HepG2 (cell line): ENCODE results near the gene VPS9D1. TPM values are rescaled to one million over a fixed set of nuclear protein-coding genes. Genes with fewer than 3 reads are reported as not detected.
A peak's percentile ranks its signal among the peaks of the same experiment; 100 is the strongest.

Source experiments
- AKAP8 ChIP-seq: sonication (generic); formaldehyde crosslinking; IDR thresholded peaks from 2 replicates; pipeline ENCODE4 v1.5.1; 2020; ENCODE audit warnings: mild to moderate bottlenecking, missing genetic modification reagents
- CC2D1A ChIP-seq: sonication (generic); formaldehyde crosslinking; IDR thresholded peaks from 2 replicates; pipeline ENCODE4 v1.8.1; 2023; ENCODE audit warnings: mild to moderate bottlenecking, missing genetic modification reagents
- GATAD2A ChIP-seq: IDR thresholded peaks from 2 replicates; pipeline ENCODE4 v1.6.1; 2016
- HMG20A ChIP-seq: IDR thresholded peaks from 2 replicates; pipeline ENCODE4 v1.6.1; 2016; ENCODE audit warnings: borderline replicate concordance
- MEIS1 ChIP-seq: sonication (generic); formaldehyde crosslinking; IDR thresholded peaks from 2 replicates; pipeline ENCODE4 v1.9.0; 2021; ENCODE audit warnings: mild to moderate bottlenecking, missing genetic modification reagents, moderate library complexity, borderline replicate concordance
- NCOR1 ChIP-seq: fragments of 200-600 bp; sonication (generic); IDR thresholded peaks from 2 replicates; pipeline ENCODE4 v1.7.0; 2017; ENCODE audit warnings: antibody characterized with exemption, low read length, borderline replicate concordance
- RBM39 ChIP-seq: fragments of 200-400 bp; formaldehyde crosslinking; IDR thresholded peaks from one replicate; pipeline ENCODE4 v1.6.1; 2018; ENCODE audit warnings: antibody characterized with exemption, mild to moderate bottlenecking, low read depth, low read length; ENCODE audit not compliant: poor library complexity, severe bottlenecking
- RXRA ChIP-seq: sonication (generic); formaldehyde crosslinking; IDR thresholded peaks from 2 replicates; pipeline ENCODE4 v1.5.1; 2020; ENCODE audit warnings: missing genetic modification reagents
- SOX5 ChIP-seq: IDR thresholded peaks from 2 replicates; pipeline ENCODE4 v1.6.1; 2016; ENCODE audit warnings: borderline replicate concordance
- SRSF4 ChIP-seq: fragments of 200-400 bp; formaldehyde crosslinking; IDR thresholded peaks from one replicate; pipeline ENCODE4 v1.6.1; 2018; ENCODE audit warnings: mild to moderate bottlenecking, low read depth, low read length, moderate library complexity; ENCODE audit not compliant: poor library complexity, severe bottlenecking
- TFDP2 ChIP-seq: sonication (generic); formaldehyde crosslinking; IDR thresholded peaks from 2 replicates; pipeline ENCODE4 v1.4.0; 2020; ENCODE audit warnings: missing genetic modification reagents
- TSC22D2 ChIP-seq: sonication (generic); formaldehyde crosslinking; IDR thresholded peaks from 2 replicates; pipeline ENCODE4 v1.5.1; 2020; ENCODE audit warnings: missing genetic modification reagents, mild to moderate bottlenecking, borderline replicate concordance
- ZKSCAN5 ChIP-seq: sonication (generic); formaldehyde crosslinking; IDR thresholded peaks from 2 replicates; pipeline ENCODE4 v1.5.1; 2020; ENCODE audit warnings: mild to moderate bottlenecking, missing genetic modification reagents
- ZNF335 ChIP-seq: sonication (generic); formaldehyde crosslinking; IDR thresholded peaks from 2 replicates; pipeline ENCODE4 v1.4.0; 2020; ENCODE audit warnings: missing genetic modification reagents
- ZNF343 ChIP-seq: sonication (generic); formaldehyde crosslinking; IDR thresholded peaks from 2 replicates; pipeline ENCODE4 v1.4.0; 2020; ENCODE audit warnings: mild to moderate bottlenecking, missing genetic modification reagents
- ZNF691 ChIP-seq: sonication (generic); formaldehyde crosslinking; IDR thresholded peaks from 2 replicates; pipeline ENCODE4 v1.4.0; 2020; ENCODE audit warnings: missing genetic modification reagents, low read depth, mild to moderate bottlenecking, borderline replicate concordance
- ZNF766 ChIP-seq: sonication (generic); formaldehyde crosslinking; IDR thresholded peaks from 2 replicates; pipeline ENCODE4 v1.5.0; 2020; ENCODE audit warnings: missing genetic modification reagents, borderline replicate concordance
- ZNF816 ChIP-seq: sonication (generic); formaldehyde crosslinking; IDR thresholded peaks from 2 replicates; pipeline ENCODE4 v1.8.0; 2022; ENCODE audit warnings: missing genetic modification reagents, mild to moderate bottlenecking, borderline replicate concordance
- polyA plus RNA-seq, 8 experiments: library from polyadenylated mRNA; depleted of rRNA in 3 of 8; stranded (reverse) in 7 of 8; unstranded in 1 of 8; fragments of >200 nt; fragmentation: Illumina TruSeq in 4 of 8; extraction: Trizol in 4 of 8; gene quantifications; 2 replicates each; pipeline versions ENCODE4 v1.2.1 to v1.2.3, GENCODE V29; 2011 to 2016; ENCODE audit warnings: low read depth in 4 of 8, missing spikeins in 1 of 8, mixed read lengths in 1 of 8; ENCODE audit not compliant: insufficient read depth in 1 of 8
- total RNA-seq, 5 experiments: library from RNA; depleted of rRNA; stranded (reverse); fragments of >200 nt; fragmentation: Illumina TruSeq; extraction: Trizol; gene quantifications; 2 replicates each; pipeline ENCODE4 v1.2.3, GENCODE V29; 2016; ENCODE audit warnings: low read depth in 1 of 5
- TF ChIP-seq, protein P1 (sequence below): sonication (generic); formaldehyde crosslinking; IDR thresholded peaks from 2 replicates; pipeline ENCODE4 v1.5.0; 2020; ENCODE audit warnings: mild to moderate bottlenecking, missing genetic modification reagents, moderate library complexity
- TF ChIP-seq, protein P2 (sequence below): IDR thresholded peaks from 2 replicates; pipeline ENCODE4 v1.6.1; 2016; ENCODE audit warnings: mild to moderate bottlenecking, missing biosample characterization, missing genetic modification reagents
- TF ChIP-seq, protein P3 (sequence below): IDR thresholded peaks from 2 replicates; pipeline ENCODE4 v1.6.1; 2018; ENCODE audit warnings: missing genetic modification reagents
- TF ChIP-seq, protein P4 (sequence below): sonication (generic); formaldehyde crosslinking; IDR thresholded peaks from 2 replicates; pipeline ENCODE4 v1.9.0; 2021; ENCODE audit warnings: missing genetic modification reagents, mild to moderate bottlenecking, borderline replicate concordance

VPS9D1 gene
- total and polyA plus RNA-seq, 2 of the 13 experiments (the other 11 are each of a cell fraction or from before 2014, with no cell fraction given), result 10.1 to 13.2 TPM

DNA sequence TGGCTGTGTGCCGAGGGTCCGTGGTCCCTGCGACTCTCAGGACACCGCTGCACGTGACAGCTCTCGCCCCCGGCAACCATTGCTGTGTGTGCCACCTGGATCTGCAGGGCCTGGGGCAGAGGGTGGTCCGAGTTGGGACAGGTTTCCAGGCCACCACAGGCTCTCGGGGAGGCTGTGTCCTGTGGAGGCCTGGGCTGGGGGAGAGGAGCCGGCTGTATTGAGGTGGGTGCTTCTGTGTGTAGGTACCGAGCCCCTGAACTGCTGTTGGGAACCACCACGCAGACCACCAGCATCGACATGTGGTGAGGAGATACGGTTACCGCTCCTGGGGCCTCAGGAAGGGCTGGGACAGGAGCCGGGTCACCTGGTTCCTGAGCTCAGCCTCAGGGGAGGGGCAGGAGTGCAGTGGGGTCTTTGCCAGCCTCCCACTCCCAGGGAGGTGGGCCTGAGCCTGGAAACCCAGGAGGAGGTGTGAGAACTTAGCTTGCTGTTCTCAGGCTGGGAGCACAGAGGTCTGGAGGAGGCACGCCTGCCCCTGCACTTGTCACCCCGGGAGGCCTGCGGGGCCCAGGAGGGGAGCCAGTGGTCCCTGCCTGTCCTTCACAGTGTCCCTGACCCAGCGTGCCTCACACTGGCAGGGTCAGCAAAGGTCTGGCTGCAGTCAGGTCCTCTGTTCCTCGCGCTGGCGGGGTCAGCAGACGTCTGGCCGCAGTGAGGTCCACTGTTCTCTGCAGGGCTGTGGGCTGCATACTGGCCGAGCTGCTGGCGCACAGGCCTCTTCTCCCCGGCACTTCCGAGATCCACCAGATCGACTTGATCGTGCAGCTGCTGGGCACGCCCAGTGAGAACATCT lies 26.5 kb downstream of the VPS9D1 start (continued):
- peak; percentile 50; the same call in 1 of the 2 replicates for TF ChIP-seq NCOR1
- no peak for TF ChIP-seq MEIS1 (CRISPR knock-in tag)
- TF ChIP-seq, protein P1, sequence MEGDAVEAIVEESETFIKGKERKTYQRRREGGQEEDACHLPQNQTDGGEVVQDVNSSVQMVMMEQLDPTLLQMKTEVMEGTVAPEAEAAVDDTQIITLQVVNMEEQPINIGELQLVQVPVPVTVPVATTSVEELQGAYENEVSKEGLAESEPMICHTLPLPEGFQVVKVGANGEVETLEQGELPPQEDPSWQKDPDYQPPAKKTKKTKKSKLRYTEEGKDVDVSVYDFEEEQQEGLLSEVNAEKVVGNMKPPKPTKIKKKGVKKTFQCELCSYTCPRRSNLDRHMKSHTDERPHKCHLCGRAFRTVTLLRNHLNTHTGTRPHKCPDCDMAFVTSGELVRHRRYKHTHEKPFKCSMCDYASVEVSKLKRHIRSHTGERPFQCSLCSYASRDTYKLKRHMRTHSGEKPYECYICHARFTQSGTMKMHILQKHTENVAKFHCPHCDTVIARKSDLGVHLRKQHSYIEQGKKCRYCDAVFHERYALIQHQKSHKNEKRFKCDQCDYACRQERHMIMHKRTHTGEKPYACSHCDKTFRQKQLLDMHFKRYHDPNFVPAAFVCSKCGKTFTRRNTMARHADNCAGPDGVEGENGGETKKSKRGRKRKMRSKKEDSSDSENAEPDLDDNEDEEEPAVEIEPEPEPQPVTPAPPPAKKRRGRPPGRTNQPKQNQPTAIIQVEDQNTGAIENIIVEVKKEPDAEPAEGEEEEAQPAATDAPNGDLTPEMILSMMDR (CRISPR knock-in tag), result peak; percentile 35
- TF ChIP-seq SRSF4, result no peak
- TF ChIP-seq, protein P2, sequence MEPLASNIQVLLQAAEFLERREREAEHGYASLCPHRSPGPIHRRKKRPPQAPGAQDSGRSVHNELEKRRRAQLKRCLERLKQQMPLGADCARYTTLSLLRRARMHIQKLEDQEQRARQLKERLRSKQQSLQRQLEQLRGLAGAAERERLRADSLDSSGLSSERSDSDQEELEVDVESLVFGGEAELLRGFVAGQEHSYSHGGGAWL (CRISPR knock-in tag), result no peak; the same call in 1 of the 2 replicates
- TF ChIP-seq TFDP2 (CRISPR knock-in tag), result no peak; the same call in 1 of the 2 replicates
- TF ChIP-seq ZNF343, result peak; percentile 56; the same call in 1 of the 2 replicates
- TF ChIP-seq, protein P3, sequence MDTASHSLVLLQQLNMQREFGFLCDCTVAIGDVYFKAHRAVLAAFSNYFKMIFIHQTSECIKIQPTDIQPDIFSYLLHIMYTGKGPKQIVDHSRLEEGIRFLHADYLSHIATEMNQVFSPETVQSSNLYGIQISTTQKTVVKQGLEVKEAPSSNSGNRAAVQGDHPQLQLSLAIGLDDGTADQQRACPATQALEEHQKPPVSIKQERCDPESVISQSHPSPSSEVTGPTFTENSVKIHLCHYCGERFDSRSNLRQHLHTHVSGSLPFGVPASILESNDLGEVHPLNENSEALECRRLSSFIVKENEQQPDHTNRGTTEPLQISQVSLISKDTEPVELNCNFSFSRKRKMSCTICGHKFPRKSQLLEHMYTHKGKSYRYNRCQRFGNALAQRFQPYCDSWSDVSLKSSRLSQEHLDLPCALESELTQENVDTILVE (CRISPR knock-in tag), result no peak
- TF ChIP-seq CC2D1A (CRISPR knock-in tag), result no peak
- TF ChIP-seq ZNF691 (CRISPR knock-in tag), result peak; percentile 54; the same call in 1 of the 2 replicates
- TF ChIP-seq RXRA, result peak; percentile 96
- TF ChIP-seq ZNF816 (CRISPR knock-in tag), result no peak
- peak; percentile 67 for TF ChIP-seq GATAD2A (CRISPR knock-in tag)
- peak; percentile 51; the same call in 1 of the 2 replicates for TF ChIP-seq HMG20A (CRISPR knock-in tag)
- TF ChIP-seq ZNF335 (CRISPR knock-in tag), result no peak
- peak; percentile 46; the same call in 1 of the 2 replicates for TF ChIP-seq SOX5
- no peak for TF ChIP-seq ZNF766
- TF ChIP-seq AKAP8, result no peak; the same call in 1 of the 2 replicates
- TF ChIP-seq, protein P4, sequence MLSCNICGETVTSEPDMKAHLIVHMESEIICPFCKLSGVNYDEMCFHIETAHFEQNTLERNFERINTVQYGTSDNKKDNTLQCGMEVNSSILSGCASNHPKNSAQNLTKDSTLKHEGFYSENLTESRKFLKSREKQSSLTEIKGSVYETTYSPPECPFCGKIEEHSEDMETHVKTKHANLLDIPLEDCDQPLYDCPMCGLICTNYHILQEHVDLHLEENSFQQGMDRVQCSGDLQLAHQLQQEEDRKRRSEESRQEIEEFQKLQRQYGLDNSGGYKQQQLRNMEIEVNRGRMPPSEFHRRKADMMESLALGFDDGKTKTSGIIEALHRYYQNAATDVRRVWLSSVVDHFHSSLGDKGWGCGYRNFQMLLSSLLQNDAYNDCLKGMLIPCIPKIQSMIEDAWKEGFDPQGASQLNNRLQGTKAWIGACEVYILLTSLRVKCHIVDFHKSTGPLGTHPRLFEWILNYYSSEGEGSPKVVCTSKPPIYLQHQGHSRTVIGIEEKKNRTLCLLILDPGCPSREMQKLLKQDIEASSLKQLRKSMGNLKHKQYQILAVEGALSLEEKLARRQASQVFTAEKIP (CRISPR knock-in tag), result no peak
- TF ChIP-seq ZKSCAN5 (CRISPR knock-in tag), result peak; percentile 35; the same call in 1 of the 2 replicates
- TF ChIP-seq RBM39, result no peak
- no peak for TF ChIP-seq TSC22D2
